HCT116 (cell line): Measurements from ENCODE around the gene NXF1. TPM values are rescaled to one million over a fixed set of nuclear protein-coding genes. Genes with fewer than 3 reads are reported as not detected.

Source experiments
- ATAC-seq: fragments of 200-7000 bp; cut with Tn5 transposase; 2 replicates; pipeline ENCODE4 v1.9.1; 2020; ENCODE audit warnings: mild to moderate bottlenecking, moderate library complexity
- BruUV-seq: library from RNA; stranded (reverse); fragments of 400-500 nt; replicated peaks from 2 replicates; lab custom pipeline; 2021; lab: Mats Ljungman, UMichigan
- CTCF ChIA-PET: fragments of 300-600 bp; sonication (Branson Sonifier 250); formaldehyde crosslinking; loops from one replicate; lab custom pipeline; 2021; ENCODE audit warnings: antibody characterized with exemption; lab: Charles Lee
- POLR2A ChIA-PET: fragments of 300-600, 350-600 bp; sonication (Branson Sonifier 250); formaldehyde crosslinking; loops from one replicate; lab custom pipeline; 2021; ENCODE audit warnings: antibody characterized with exemption; lab: Charles Lee
- RAD21 ChIA-PET, 2 experiments: fragments of 300-600 bp; sonication (Branson Sonifier 250); formaldehyde crosslinking; loops; one replicate each; lab custom pipeline; 2023; ENCODE audit warnings: low total read pairs in 2 of 2; ENCODE audit not compliant: uncharacterized antibody in 2 of 2, unreplicated experiment in 2 of 2, low non-redundant PET in 1 of 2; lab: Charles Lee
- DNase-seq: peaks from one replicate; pipeline ENCODE4 v3.0.0-alpha.2; 2010; ENCODE audit warnings: low read depth, low spot score
- H2AFZ ChIP-seq: fragments of 200-600 bp; shearing (Covaris generic), sonication (generic); 2 replicates; pipeline ENCODE4 v1.6.1; 2017; ENCODE audit warnings: low read depth, mixed run types, mixed read lengths, antibody characterized with exemption, low read length; ENCODE audit not compliant: poor library complexity, severe bottlenecking
- H3K27ac ChIP-seq: 2 replicates; pipeline ENCODE4 v1.5.1; 2012; ENCODE audit warnings: low read depth, low read length
- H3K27me3 ChIP-seq: fragments of 200-600 bp; sonication (generic); 2 replicates; pipeline ENCODE4 v1.6.1; 2016; ENCODE audit warnings: mixed run types, low read length, mixed read lengths; ENCODE audit not compliant: insufficient read depth
- H3K36me3 ChIP-seq, 2 experiments: fragments of 200-500 bp in 1 of 2; fragments of 200-600 bp in 1 of 2; sonication (Bioruptor generic) in 1 of 2; sonication (generic) in 1 of 2; 2 replicates each; pipeline versions ENCODE4 v1.5.1 to v1.6.1; 2014 to 2016; ENCODE audit warnings: low read length in 2 of 2, inconsistent platforms in 1 of 2, mixed read lengths in 1 of 2, mixed run types in 1 of 2; ENCODE audit not compliant: insufficient read depth in 2 of 2, control insufficient read depth in 1 of 2
- H3K4me1 ChIP-seq, 2 experiments: fragments of 200-600 bp in 1 of 2; sonication (generic) in 1 of 2; 2 replicates each; pipeline versions ENCODE4 v1.5.1 to v1.6.1; 2012 to 2017; ENCODE audit warnings: low read length in 2 of 2, inconsistent platforms in 1 of 2, mild to moderate bottlenecking in 1 of 2, mixed read lengths in 1 of 2, mixed run types in 1 of 2, moderate library complexity in 1 of 2; ENCODE audit not compliant: insufficient read depth in 2 of 2, control insufficient read depth in 1 of 2
- H3K4me2 ChIP-seq: fragments of 200-600 bp; sonication (generic); 2 replicates; pipeline ENCODE4 v1.6.1; 2017; ENCODE audit warnings: mixed run types, low read length, mixed read lengths
- H3K4me3 ChIP-seq, 2 experiments: fragments of 200-600 bp in 1 of 2; sonication (generic) in 1 of 2; replicated peaks in 1 of 2; 2 replicates each; pipeline ENCODE4 v1.5.1; 2011 to 2016; ENCODE audit warnings: low read length in 2 of 2, control low read depth in 1 of 2, low read depth in 1 of 2, mild to moderate bottlenecking in 1 of 2, mixed read lengths in 1 of 2, mixed run types in 1 of 2
- H3K79me2 ChIP-seq: fragments of 200-600 bp; sonication (generic); 2 replicates; pipeline ENCODE4 v1.6.1; 2017; ENCODE audit warnings: mild to moderate bottlenecking, mixed run types, low read length, moderate library complexity, mixed read lengths; ENCODE audit not compliant: insufficient read depth
- H3K9ac ChIP-seq: fragments of 200-600 bp; sonication (generic); 2 replicates; pipeline ENCODE4 v1.6.1; 2016; ENCODE audit warnings: low read length, mixed read lengths
- H3K9me2 ChIP-seq: fragments of 200-600 bp; sonication (generic), shearing (Covaris generic); 2 replicates; pipeline ENCODE4 v1.6.1; 2017; ENCODE audit warnings: mixed run types, mild to moderate bottlenecking, moderate library complexity; ENCODE audit not compliant: insufficient read depth
- H3K9me3 ChIP-seq, 2 experiments: fragments of 200-500 bp in 1 of 2; fragments of 200-600 bp in 1 of 2; sonication (Bioruptor generic) in 1 of 2; sonication (generic) in 1 of 2; 2 replicates each; pipeline ENCODE4 v1.6.1; 2014 to 2017; ENCODE audit warnings: low read length in 2 of 2, mixed read lengths in 2 of 2, inconsistent platforms in 1 of 2, low read depth in 1 of 2, mild to moderate bottlenecking in 1 of 2, mixed run types in 1 of 2, moderate library complexity in 1 of 2; ENCODE audit not compliant: control insufficient read depth in 1 of 2, insufficient read depth in 1 of 2
- H4K20me1 ChIP-seq: fragments of 200-600 bp; sonication (generic), shearing (Covaris generic); 2 replicates; pipeline ENCODE4 v1.6.1; 2017; ENCODE audit warnings: mixed run types, mild to moderate bottlenecking, moderate library complexity; ENCODE audit not compliant: insufficient read depth
- CTCF ChIP-seq, 3 experiments: fragments of 200-600 bp in 1 of 3; sonication (generic) in 1 of 3; IDR thresholded peaks in 2 of 3; conservative IDR thresholded peaks in 1 of 3; 2 replicates each; pipeline ENCODE4 v1.5.1; 2012 to 2017; ENCODE audit warnings: low read depth in 2 of 3, low read length in 2 of 3, antibody characterized with exemption in 1 of 3, borderline replicate concordance in 1 of 3, control low read depth in 1 of 3, mild to moderate bottlenecking in 1 of 3, mixed read lengths in 1 of 3, mixed run types in 1 of 3, moderate library complexity in 1 of 3; ENCODE audit not compliant: insufficient read depth in 1 of 3
- EGR1 ChIP-seq: IDR thresholded peaks from 2 replicates; pipeline ENCODE4 v1.6.1; 2012; ENCODE audit warnings: low read depth
- JUND ChIP-seq: IDR thresholded peaks from 2 replicates; pipeline ENCODE4 v1.6.1; 2012
- POLR2AphosphoS5 ChIP-seq: IDR thresholded peaks from 2 replicates; pipeline ENCODE4 v1.6.1; 2011; ENCODE audit warnings: mild to moderate bottlenecking, low read depth, low read length, moderate library complexity
- intact Hi-C: fragments of 100-400 bp; cut with micrococcal nuclease; formaldehyde crosslinking; loops from 2 replicates; pipeline ENCODE4 v1.10.0; 2022
- total RNA-seq: library from RNA; stranded (reverse); gene quantifications from one replicate; pipeline ENCODE4 v1.2.1, GENCODE V29; 2021; ENCODE audit not compliant: unreplicated experiment

NXF1 gene
- total RNA-seq, 1 experiment from 2014 or later = 55.5 TPM

DNA sequence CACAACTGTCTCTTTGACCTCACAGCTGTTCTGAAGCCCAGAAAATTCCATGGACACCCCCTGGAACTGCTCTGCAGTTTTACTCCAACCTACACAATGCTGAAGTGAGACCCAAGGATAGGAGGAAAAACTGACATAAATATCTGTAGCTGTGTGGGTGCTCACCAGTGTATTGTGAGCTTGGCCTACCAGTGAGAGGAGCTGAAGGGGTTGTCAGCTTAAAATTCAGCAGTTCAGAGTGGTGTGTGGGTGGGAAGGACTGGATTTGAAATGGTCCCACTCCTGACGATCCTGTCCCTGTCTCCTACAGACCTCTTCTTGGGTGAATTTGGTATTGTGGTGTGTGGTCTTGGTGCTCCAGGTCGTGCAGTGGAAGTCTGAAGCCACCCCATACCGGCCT is 15.7 kb downstream of the NXF1 start (continued):
- TF ChIP-seq CTCF (IDR thresholded peaks at IDR 0.05 in 2 of 3, conservative IDR thresholded peaks at IDR 0.05 in 1 of 3; ENCODE audit: borderline replicate concordance in 1 of 3, insufficient read depth in 1 of 3, low read depth in 2 of 3, low read length in 2 of 3) (no peak), EGR1 (no peak)

DNA sequence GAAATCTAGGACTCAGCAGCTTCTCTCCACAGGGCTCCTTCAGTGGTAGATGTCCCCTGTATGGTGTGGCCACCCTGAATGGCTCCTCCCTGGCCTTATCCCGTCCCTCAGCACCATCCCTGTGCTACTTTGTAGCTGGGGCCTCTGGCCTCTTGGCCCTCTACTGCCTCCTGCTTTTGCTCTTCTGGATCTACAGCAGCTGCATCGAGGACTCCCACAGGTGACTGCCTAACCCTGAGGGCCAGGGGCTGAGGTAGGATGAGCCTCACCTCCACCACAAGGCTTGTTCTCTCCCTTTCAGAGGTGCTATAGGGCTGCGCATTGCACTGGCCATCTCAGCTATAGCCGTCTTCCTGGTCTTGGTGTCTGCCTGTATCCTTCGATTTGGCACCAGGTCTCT is 16.2 kb downstream of the NXF1 start:
- peak overlapping the region; percentile 91 for H3K4me2 ChIP-seq
- DNase-seq (no peak), ATAC-seq (no peak)
- ChIA-PET POLR2A (interaction anchor here (6.1 kb wide), 1 partner anchor 51 kb away, joined by 82 read pairs; the partner anchor contains the start of gene WDR74), CTCF (interaction anchor here (1.4 kb wide), 1 partner anchor 394 kb away, joined by 4 read pairs; no protein-coding TSS in a partner anchor), RAD21 (no interaction called here)
- no peaks in the 10 kb centered on the region for H3K27me3 ChIP-seq
- H3K4me1 ChIP-seq = peaks cover 26 to 47% of the 10 kb centered on the region in 2 experiments; a peak in 3 of 4 replicates
- intact Hi-C loops = loop anchor here (1.0 to 5.0 kb wide), 3 partner anchors 51 to 117 kb away; partner anchors contain the start of genes LBHD1, SLC3A2 and UQCC3
- peak overlapping the region; percentile 19 to 80; a peak in 2 of 4 replicates for H3K4me3 ChIP-seq
- no peaks in the 10 kb centered on the region for H4K20me1 ChIP-seq
- H3K79me2 ChIP-seq = peaks cover 51% of the 10 kb centered on the region
- no peak overlapping the region for H2AFZ ChIP-seq
- H3K9me2 ChIP-seq = no peaks in the 10 kb centered on the region
- BruUV-seq = no TSS peak
- peak overlapping the region; percentile 96 for H3K27ac ChIP-seq
- TF ChIP-seq POLR2AphosphoS5 (0 out of 2 replicates have a peak, but pooled peaks have one; percentile 31), CTCF (IDR thresholded peaks at IDR 0.05 in 2 of 3, conservative IDR thresholded peaks at IDR 0.05 in 1 of 3; ENCODE audit: borderline replicate concordance in 1 of 3, insufficient read depth in 1 of 3, low read depth in 2 of 3, low read length in 2 of 3) (peak in 2 of 3 experiments; percentile 15 to 38; a peak in 2 of 6 replicates), JUND (no peak)
- peaks cover 11 to 34% of the 10 kb centered on the region in 2 experiments; a peak in 2 of 4 replicates for H3K36me3 ChIP-seq
- no peaks in the 10 kb centered on the region for H3K9me3 ChIP-seq
- H3K9ac ChIP-seq = peak overlapping the region; percentile 86
